Measurements from ENCODE around the gene LRMDA.

The LRMDA gene

DNA sequence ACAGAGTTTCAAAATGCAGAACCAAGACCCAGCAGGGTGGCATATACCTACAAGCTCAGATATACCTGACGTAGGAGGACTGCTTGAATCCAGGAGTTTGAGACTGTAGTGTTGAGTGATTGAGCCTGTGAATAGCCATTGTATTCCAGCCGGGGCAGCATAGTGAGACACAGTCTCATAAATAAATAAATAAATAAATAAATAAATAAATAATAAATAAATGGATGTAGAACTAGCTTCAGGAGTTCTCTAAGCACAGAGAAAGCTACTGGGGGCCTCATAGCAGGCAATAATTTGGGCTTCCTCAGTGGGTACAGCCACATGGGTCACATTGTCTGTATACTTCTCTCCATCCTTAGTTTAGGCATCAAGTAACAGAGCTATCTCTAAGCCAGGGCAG is 906.8 kb downstream of the LRMDA start:
- no peak for DNase-seq (ENCODE audit: low spot score)

DNA sequence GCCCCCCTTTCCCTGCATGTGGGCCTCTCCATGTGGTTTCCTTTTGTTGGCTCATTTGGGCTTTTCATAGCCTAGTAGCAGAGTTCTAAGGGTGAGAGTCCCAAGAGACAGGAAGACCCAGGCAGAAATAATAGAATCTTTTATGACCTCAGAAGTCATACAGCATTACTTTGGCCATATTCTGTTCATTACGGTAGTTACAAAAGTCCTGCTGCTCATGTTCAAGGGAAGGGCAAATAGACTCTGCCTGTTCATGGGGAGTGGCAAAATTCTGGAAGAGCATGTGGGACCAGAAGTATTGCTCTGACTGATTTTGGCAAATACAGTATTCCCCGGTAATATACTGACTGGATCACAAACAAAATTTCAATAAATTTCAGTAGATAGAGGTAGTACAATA is 910.3 kb downstream of the LRMDA start:
- DNase-seq (ENCODE audit: low spot score), result no peak

DNA sequence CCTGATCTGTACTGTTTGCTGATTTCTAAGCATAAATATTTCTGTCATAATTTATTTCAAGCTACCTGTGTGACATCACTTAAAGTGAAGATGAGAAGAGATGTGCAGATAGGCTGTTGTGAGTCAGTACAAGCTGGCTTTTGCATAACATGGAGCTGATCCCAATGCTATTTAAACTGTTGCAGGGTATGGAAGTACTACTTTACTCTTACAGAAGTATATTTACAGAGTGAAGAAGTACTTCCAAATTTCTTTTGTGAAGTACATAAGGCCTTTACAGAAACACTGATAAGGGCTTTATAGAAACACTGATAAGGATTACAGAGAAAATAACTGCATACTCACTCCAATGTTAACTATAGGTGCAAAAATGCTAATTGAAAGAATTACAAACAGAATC is 911.6 kb downstream of the LRMDA start:
- DNase-seq (ENCODE audit: low spot score), result no peak

DNA sequence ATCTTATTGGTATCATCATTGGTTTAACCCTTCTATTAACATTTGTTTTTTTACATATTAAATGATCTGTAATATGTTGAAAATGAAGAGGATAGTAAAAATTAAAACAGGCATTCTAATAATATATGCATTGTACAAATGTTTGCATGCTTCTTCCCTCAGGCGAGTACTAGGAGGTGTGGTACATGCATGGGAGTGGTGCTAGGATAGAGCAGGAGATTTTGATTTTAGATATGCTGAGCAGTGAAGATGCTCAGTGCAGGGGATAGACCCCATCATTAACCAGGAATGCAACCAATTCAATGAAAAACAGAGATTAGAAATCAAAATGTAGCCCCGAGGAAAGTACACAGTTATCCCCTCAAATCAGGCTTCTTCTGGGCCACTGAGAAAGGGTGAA is 916.4 kb downstream of the LRMDA start:
- no peak for DNase-seq (ENCODE audit: low spot score)

DNA sequence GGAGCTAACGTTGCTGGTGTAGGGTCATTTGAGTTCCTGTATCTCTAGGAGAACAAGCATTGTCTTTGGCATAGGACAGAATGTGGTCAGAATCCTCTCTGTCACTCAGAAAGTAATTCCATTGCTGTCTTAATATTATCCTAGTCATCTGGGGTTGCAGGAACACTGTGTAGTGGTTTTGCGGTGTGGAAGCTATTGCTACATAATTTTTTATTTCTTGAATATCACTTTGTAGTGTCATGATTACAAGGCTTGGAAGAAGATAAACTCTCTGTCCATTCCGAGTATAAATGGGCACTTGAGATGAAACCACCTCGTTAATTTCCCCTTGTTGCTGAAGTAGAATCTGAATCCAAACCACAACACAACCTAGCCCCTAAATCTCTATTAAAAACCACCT is 919.2 kb downstream of the LRMDA start:
- peak; percentile 29 for DNase-seq (ENCODE audit: low spot score)

DNA sequence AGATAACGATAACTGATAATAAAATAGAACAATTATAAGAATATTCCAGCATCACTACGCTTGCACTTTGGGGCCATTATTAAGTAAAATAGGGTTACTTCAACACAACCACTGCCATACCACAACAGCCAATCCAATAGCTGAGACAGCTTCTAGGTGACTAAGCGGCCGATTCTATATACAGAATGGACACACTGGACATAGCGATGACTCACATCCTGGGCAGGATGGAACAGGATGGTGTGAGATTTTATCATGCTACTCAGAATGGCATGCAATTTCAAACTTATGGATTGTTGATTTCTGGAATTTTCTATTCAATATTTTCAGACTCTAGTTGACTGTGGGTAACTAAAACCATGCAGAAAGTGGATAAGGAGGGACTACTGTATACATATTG is 920.9 kb downstream of the LRMDA start:
- DNase-seq (ENCODE audit: low spot score), result peak; percentile 46

DNA sequence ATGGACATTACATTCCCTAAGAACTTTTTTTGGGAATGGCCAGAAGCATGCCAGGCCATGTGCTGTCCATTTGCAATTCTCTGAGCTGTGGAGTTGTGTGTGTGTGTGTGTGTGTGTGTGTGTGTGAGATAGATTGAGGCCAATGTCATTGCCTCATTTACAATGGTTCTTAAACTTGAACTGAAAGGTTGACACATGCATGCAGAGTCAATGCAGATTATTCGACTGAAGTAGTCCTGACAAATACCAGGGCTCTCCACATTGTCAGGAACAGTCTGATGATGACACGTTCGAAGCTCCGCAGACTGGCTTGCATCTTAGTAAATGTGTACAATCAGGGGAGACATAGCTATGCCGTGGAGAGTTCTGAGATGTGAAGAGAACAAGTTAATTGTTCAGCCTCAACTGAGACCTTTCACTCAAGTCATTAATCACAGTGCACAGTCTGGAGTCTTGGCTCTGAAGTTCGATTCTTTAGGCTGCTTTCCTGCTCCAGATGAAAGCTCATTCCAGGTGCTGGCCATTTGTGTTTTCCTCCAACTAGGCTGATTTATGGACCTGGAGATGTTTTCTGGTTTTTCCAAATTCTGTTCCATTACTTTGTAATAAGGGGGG is 921.9 kb downstream of the LRMDA start:
- no peak for DNase-seq (ENCODE audit: low spot score)

DNA sequence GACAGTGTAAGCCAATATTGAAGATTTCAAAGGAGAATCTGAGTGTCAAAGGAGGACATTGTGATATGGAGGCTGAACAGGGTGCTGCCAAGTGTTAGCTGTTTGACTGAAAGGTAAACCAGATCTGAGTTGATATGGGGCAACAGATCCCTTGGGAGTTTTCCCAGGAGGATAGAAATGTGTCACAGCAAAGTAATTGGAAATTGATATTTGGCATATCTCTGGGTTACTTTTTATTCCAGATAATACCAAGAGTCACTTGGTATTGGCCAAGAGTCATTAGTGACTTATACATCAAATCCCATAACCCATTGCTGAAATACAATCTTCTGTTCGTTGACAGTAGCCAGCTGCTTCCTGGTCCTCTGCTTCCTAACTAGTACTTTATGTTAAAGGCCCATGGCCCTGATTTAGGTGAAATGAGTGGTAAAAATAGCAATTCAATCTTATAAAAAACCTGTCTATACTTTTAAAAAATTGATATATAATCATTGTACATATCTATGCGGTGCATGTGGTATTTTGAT is 922.9 kb downstream of the LRMDA start:
- DNase-seq (ENCODE audit: low spot score), result no peak

DNA sequence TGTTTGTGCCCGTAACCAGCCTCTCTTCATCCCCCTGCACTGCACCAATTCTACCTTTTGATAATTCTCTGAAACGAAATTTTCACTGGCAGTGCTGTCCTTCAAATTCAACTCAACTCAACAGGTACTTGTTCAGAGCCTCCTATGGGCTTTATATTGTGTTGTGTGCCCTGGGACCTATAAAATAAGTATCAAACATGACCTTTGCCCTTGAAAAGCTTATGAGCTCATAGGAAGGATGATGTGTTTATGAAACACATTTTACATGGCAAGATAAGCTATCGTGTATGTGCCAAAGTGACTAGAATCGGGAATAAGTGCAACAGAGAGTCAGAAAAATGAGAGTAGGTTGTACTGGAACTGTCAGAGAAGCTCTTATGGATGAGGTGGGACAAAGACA is 923.5 kb downstream of the LRMDA start:
- no peak for DNase-seq (ENCODE audit: low spot score)

DNA sequence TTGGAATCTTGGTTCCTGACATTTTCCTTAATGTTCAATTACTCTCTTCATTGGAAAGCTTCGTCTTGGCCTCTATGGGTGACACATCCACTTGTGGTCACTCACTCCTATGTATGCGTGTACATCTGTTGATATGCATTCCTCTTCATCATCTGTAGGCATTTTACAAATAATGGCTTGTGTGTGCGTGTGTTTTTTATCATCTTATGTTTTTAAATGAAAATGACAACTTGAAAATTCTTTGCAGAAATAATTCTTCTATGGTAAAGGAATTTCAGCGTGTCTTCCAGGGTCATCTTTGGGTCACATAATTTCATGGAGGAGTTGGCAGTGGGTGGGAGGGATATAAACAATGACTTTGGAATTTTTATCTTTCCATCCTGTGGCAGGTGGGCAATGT is 925.1 kb downstream of the LRMDA start:
- no peak for DNase-seq (ENCODE audit: low spot score)

DNA sequence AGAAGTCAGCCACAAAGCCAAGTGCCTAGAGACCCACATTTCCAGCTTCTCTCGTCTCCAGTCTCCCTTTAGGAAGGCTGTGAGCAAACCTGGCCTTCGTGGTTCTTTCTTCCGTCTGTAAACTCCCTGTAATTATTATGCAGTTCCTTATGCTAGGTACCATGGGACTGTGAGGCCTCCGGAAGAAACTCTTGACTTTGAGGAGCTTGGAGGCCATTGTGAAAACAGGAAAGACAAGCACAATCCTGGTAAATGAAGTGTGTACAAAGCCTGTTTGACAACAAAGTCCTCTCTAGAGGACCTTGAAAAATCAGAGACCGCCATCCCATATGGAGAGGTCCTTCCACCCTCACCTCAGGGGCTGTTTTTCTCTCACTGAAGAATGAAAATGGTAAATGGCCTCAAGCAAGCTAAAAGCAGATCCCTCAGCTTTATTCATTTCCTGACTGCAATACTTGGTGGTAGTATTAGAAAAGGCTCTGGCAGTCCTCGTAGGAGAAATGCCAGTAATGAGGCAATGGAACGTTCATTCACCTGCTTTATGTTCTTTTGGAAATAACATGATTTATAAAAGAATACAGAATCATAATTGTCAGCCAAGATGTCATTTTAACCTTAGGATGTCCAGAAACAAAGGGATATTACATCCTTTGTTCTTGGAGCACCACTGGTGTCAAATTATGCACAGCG is 926.4 kb downstream of the LRMDA start:
- DNase-seq (ENCODE audit: low spot score), result no peak

DNA sequence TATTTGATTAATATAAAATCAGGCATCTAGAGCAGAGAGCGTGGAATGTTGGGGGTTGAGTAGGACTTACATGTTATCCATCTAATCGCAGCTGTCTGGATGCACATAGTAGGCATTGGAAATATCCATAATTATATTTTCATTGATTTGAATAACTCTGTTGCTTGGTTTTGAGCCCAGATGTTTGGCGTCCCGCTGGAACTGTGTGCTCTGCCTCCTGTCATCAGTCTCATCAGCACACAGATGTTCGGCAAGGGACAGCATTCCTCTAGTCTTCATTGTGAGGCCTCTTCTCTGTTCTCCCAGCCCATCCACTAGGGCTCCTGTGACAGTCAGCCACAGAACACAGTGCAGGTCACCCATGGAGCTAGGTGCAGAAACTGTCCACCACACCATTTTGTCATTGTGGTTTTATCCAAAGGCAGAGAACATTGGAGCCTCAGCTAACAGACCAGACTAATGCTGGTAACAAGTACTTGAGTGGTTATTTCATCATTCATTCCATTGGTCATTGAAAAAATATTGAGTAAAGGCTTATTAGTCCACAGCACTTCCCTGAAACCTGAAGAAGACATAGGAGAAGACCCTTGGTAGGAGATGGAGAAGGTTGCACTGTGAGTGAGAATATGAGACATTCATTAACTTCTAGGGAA is 927.4 kb downstream of the LRMDA start:
- no peak for DNase-seq (ENCODE audit: low spot score)

DNA sequence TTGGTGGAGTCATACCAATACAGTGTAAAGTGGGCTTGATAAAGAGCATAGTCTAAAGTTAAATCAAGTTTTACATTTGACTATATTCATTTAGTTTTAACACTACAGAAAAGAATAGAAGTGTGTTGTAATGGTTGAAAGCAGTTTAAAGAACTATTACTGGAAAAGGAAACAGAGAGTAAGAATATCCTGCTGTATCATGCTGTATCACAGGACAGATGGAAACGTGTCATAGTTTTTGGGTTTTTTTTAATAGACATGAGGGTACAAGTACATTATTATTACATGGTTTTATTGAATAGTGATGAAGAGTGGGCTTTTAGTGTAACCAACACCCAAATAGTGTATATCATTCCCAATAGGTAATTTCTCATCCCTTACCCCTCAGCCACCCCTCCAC is 944.3 kb downstream of the LRMDA start:
- no peak for DNase-seq (ENCODE audit: low spot score)

DNA sequence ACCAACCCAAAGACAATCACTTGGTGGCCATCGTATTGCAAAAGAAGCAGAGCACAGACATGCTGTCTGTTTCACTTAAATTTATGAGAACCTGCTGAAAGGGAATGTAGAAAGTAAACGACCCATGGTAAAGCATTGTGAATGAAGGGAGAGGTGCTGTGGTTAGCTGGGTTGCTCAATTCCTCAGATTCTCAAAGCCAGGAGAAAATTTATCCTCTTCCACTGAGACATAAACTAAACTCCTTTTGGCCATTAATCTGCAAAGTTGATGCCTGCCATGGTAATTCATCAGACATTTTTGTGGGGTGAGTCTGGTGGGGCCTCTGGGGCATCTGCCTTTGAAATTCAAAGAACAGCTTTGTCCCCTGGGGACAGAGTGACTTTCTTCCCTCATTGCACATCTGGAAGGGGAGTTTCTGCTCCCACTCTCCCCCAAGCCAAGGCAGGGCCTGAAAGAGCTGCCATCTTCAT is 951.0 kb downstream of the LRMDA start:
- DNase-seq (ENCODE audit: low spot score), result no peak

DNA sequence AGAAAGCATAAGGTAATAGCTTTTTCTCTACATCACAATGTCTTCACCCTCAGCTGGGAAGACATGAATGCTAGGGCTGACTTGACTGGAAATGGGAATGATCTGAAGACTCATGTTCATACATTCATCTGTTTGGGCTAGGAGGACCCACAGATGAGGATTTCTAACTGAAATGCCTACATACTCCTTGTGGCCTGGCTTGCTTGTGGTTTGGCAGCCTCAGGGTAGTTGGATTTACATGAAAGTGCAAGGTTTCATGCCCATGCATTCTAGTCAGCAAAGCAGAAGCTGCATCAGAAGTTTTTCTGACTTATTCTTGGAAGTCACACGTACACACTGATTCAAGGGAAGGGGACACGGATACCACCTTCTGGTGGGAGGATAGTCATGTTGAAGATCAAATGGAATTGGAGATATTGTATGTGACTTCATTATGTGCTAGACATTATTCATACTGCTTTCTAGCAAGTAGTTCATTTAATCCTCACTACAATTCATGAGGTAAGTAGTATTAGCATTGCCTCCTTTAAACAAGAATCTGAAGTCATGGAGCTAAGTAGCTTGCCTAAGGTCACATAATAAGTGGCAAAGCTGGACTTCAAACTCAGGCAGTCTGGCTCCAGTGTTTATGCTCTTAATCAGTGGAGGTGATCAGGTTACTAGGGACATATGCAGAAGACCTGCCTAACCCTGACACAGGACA is 957.0 kb downstream of the LRMDA start:
- no peak for DNase-seq (ENCODE audit: low spot score)

DNA sequence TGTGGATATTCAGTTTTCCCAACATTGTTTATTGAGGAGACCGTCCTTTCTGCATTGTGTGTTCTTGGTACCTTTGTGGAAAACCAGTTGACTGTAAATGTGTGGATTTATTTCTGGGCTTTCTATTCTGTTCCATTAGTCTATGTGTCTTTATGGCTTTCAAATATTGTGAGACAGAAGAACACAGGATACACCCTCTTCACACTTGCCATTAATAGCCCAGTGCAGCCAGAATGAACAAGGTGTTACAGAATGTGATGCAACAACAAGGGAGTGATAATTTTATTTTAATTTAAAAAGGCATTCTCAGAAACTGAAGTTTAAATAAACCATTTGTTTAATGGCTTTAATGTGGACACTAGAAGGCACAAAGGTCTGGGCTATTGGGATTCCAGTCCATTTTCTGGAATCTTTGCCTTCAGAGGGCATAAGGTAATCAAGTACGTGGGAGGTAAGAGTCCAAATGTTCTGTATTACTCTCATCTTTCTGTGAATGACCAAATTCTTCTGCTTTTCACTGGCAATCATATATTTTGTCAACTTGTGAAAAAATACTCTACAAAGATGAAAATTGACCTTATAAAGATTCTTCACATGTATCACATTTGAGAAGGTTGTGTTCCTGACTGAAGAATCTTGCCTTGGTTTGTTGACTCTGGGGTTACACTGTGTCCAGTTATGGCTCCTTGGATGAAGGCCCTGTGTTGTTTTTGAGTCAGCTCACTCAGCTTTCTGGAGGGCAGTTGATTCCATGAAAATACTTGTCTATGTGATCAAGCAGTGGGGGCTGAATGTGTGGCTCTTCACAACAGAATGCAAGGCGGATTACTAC is 962.7 kb downstream of the LRMDA start:
- no peak for DNase-seq (ENCODE audit: low spot score)

DNA sequence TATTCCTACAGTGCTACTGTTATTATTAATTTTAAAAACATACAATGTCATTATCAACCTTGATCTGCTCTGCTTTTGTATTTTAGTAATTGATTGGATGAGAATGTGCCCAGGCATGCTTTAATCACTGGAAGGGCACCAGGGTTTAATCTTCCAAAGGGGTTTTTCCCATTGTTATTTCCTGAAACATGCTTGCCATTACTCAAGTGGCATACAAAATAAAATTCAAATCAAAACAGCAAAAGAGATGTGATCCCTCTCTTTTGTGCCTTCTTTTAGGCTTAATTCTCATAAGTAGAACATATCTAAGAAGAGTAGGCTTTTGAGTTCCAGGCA is 963.3 kb downstream of the LRMDA start:
- no peak for DNase-seq (ENCODE audit: low spot score)

DNA sequence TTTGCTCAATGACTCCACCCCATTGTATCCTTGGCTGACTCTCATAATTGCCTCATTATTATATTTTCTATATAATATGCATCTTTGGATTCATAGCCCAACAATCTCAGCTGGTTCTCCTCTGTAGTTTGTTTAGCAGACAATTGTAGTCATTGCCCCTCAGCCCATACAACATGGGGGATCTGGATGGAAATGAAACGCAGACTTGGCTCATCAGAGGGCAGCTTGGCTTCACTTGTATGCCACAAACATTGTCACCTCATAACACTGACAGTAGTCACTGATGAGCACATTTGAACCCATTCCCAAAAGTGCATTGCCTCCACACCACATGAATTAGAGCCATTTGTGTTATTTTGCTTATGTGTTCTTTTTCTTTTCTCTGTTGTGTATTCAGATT is 963.8 kb downstream of the LRMDA start:
- DNase-seq (ENCODE audit: low spot score), result no peak

DNA sequence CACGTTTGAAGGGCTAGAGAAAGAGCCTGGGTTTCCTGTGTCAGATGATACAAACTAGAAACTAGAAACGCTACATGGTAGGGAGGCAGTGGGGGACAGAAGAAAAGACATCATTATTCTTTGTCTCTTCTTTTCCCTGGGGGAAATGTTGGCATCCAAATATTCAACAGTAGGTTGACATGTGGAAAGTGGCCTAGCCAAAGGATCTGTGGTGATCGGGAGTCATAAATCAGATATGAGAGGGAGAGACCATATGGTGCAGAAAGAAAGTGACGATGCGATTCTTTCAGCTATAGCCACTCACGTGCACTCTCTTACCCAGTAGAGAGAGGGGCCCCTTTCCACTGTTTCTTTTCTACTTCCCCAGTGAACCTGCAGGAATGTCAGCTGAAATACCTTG is 964.7 kb downstream of the LRMDA start:
- no peak for DNase-seq (ENCODE audit: low spot score)

DNA sequence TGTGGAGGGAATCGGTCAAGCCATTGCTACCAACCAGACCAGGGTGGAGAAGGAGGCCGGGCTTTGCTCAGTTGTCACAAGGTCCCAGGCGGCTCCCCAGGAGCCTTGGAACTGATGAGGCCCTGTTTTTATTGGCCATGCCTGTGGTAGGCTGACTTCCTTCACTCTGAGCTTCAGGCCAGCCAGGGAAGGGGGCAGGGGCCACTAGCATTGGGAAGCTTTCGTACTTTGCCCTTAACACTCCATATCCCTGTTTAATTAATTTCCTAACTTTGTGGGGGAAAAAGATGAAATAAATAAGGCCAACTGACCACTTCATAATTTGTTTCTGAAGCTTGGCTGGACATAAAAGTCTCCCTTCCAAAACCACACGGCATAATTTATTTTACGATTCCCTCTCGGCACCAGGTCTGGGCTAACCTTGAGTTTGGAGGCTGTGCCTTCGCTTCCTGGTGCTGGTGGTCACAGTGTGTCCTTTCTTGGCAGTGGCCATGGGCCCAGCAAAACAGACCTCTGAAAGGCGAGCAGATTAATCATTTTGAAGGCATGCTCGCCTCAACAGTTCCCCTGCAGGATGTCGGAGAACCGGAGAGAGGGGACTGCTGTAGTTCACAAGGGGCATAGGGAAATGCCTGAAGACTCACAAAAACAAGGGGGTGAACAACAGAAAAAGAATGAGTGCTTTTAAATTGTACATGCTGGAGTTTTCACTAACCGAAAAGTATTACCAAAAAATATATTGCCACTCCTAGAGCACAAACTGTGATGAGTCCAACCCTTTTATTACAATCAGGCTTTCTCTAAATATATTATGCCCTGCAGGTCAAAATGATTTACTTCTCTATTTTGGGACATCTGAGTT is 966.0 kb downstream of the LRMDA start:
- DNase-seq (ENCODE audit: low spot score), result no peak

Measured in SW480 (cell line).